DOHH2 (cell line): ENCODE measurements around the gene SHC3.

Experiments used
- EZH2phosphoT487 ChIP-seq: fragments of 200-600 bp; sonication (generic); IDR thresholded peaks from 2 replicates; pipeline ENCODE4 v1.6.1; 2017; ENCODE audit warnings: borderline replicate concordance, mild to moderate bottlenecking, antibody characterized with exemption, low read length, moderate library complexity, mixed read lengths
- TF ChIP-seq, protein P1 (sequence below): fragments of 200-600 bp; sonication (generic); IDR thresholded peaks from one replicate; pipeline ENCODE4 v1.5.1; 2014; ENCODE audit warnings: antibody characterized with exemption, mild to moderate bottlenecking, low read depth, low read length; ENCODE audit not compliant: poor library complexity, severe bottlenecking

DNA sequence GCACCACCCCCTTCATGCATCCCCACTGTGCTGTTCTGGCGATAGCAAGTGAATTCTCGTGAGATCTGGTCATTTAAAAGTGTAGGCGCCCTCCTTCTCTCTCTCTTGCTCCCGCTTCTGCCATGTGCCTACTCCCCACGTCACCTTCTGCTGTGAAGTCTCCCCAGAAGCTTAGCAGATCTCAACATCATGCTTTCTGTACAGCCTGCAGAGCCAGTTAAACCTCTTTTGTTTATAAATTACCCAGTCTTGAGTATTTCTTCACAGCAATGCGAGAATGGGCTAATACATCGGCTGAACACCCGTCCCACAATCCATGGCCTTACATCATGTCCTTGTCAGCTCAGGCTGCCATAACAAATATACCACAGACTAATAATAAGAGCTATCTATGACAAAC lies 17.4 kb downstream of the SHC3 start:
- TF ChIP-seq, protein P1, sequence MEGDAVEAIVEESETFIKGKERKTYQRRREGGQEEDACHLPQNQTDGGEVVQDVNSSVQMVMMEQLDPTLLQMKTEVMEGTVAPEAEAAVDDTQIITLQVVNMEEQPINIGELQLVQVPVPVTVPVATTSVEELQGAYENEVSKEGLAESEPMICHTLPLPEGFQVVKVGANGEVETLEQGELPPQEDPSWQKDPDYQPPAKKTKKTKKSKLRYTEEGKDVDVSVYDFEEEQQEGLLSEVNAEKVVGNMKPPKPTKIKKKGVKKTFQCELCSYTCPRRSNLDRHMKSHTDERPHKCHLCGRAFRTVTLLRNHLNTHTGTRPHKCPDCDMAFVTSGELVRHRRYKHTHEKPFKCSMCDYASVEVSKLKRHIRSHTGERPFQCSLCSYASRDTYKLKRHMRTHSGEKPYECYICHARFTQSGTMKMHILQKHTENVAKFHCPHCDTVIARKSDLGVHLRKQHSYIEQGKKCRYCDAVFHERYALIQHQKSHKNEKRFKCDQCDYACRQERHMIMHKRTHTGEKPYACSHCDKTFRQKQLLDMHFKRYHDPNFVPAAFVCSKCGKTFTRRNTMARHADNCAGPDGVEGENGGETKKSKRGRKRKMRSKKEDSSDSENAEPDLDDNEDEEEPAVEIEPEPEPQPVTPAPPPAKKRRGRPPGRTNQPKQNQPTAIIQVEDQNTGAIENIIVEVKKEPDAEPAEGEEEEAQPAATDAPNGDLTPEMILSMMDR = no peak
- no peak for TF ChIP-seq EZH2phosphoT487
